Measurements from ENCODE around the gene BFSP2.

BFSP2 gene

GRCh38 chr3:133419151-133419909, 19.5 kb downstream of the BFSP2 start:
- DNase-seq, result no peak

- DNase-seq, result no peak
Measured at GRCh38 chr3:133424937-133425869, 25.3 kb downstream of the BFSP2 start.

- DNase-seq, result no peak
Measured at GRCh38 chr3:133425898-133426297, 26.0 kb downstream of the BFSP2 start.

GRCh38 chr3:133426721-133427120, 26.9 kb downstream of the BFSP2 start:
- no peak for DNase-seq

GRCh38 chr3:133428552-133428951, 28.7 kb downstream of the BFSP2 start:
- DNase-seq, result no peak

GRCh38 chr3:133429063-133429462, 29.2 kb downstream of the BFSP2 start:
- DNase-seq, result no peak

GRCh38 chr3:133439563-133439962, 39.7 kb downstream of the BFSP2 start:
- no peak for DNase-seq

GRCh38 chr3:133440652-133441051, 40.8 kb downstream of the BFSP2 start:
- no peak for DNase-seq

GRCh38 chr3:133441867-133442270, 42.0 kb downstream of the BFSP2 start:
- no peak for DNase-seq

- DNase-seq, result no peak
Measured at GRCh38 chr3:133442518-133442917, 42.7 kb downstream of the BFSP2 start.

- no peak for DNase-seq
Measured at GRCh38 chr3:133443649-133444422, 44.0 kb downstream of the BFSP2 start.

- no peak for DNase-seq
Measured at GRCh38 chr3:133444423-133444774, 44.5 kb downstream of the BFSP2 start.

GRCh38 chr3:133445108-133445507, 45.3 kb downstream of the BFSP2 start:
- no peak for DNase-seq

- no peak for DNase-seq
Measured at GRCh38 chr3:133447750-133448477, 48.1 kb downstream of the BFSP2 start.

GRCh38 chr3:133448478-133449122, 48.7 kb downstream of the BFSP2 start:
- DNase-seq, result peak; percentile 60

GRCh38 chr3:133451309-133451708, 51.5 kb downstream of the BFSP2 start:
- DNase-seq, result no peak

- peak; percentile 75 for DNase-seq
Measured at GRCh38 chr3:133452641-133453319, 52.9 kb downstream of the BFSP2 start.

GRCh38 chr3:133453383-133453782, 53.5 kb downstream of the BFSP2 start:
- no peak for DNase-seq

- no peak for DNase-seq
Measured at GRCh38 chr3:133455281-133455680, 55.4 kb downstream of the BFSP2 start.

- no peak for DNase-seq
Measured at GRCh38 chr3:133455960-133456359, 56.1 kb downstream of the BFSP2 start.

- DNase-seq, result no peak
Measured at GRCh38 chr3:133457025-133457424, 57.2 kb downstream of the BFSP2 start.

Measured in retina (tissue), 1 donor.